GM12891 (cell line): ENCODE data around the gene IMMP2L.

Experiments
- POLR2A ChIP-seq: IDR thresholded peaks from 2 replicates; pipeline ENCODE4 v1.6.1; 2011; ENCODE audit warnings: low read depth, low read length, control low read depth
- POLR2AphosphoS5 ChIP-seq: IDR thresholded peaks from 2 replicates; pipeline ENCODE4 v1.6.1; 2011; ENCODE audit warnings: low read depth, low read length, control low read depth
- SPI1 ChIP-seq: IDR thresholded peaks from 2 replicates; pipeline ENCODE4 v1.6.1; 2011; ENCODE audit warnings: low read depth, low read length, control low read depth
- TAF1 ChIP-seq: IDR thresholded peaks from 2 replicates; pipeline ENCODE4 v1.6.1; 2011; ENCODE audit warnings: low read depth, low read length, control low read depth

DNA sequence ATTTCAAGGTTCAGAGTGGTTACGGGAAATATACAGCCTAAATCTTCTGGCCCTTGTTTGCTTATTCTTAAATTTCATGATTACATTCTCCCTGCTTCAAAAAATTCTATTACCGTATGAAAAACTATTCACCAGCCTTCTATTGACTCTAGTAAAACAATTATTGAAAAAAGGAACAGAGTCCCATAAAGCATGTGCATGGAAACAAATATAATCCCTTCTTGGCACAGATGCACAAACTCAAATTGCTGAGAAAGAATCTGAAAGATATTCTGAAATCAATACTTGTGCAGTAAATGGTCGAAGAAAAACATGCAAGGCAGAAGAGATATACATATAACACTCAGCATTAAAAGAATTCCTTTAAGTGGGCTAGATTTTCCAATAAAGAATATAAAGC, 387.8 kb downstream of the IMMP2L start:
- TF ChIP-seq POLR2AphosphoS5 = no peak
- no peak for TF ChIP-seq POLR2A
- no peak for TF ChIP-seq SPI1
- TF ChIP-seq TAF1 = no peak
